Measurements from ENCODE around the gene CDC45.

Gene CDC45

GRCh38 chr22:19554834-19555404, 75.2 kb downstream of the CDC45 start:
- Histone ChIP-seq H3K4me2 (ENCODE audit: low read length) (no peak overlapping the region), H3K27ac (ENCODE audit: low read depth, low read length) (no peak overlapping the region), H3K36me3 (ENCODE audit: control insufficient read depth, low read length) (no peaks in the 10 kb centered on the region), H4K20me1 (ENCODE audit: control insufficient read depth, insufficient read depth, low read depth, low read length) (no peaks in the 10 kb centered on the region), H3K4me1 (ENCODE audit: control insufficient read depth, low read length) (no peaks in the 10 kb centered on the region), H3K79me2 (ENCODE audit: control insufficient read depth, low read length) (no peaks in the 10 kb centered on the region), H3K4me3 (ENCODE audit: low read length) (no peak overlapping the region), H3K27me3 (ENCODE audit: control insufficient read depth, low read length) (0 out of 2 replicates have a peak, but pooled peaks cover 6% of the 10 kb centered on the region), H3K9me3 (ENCODE audit: control insufficient read depth, insufficient read depth, low read length) (0 out of 2 replicates have a peak, but pooled peaks cover 4% of the 10 kb centered on the region), H3K9me2 (replicated peaks; ENCODE audit: control insufficient read depth, low read length) (no peaks in the 10 kb centered on the region), H3F3A (ENCODE audit: control insufficient read depth, insufficient read depth) (no peaks in the 10 kb centered on the region)
- TF ChIP-seq CTCF (IDR thresholded peaks at IDR 0.05; ENCODE audit: low read depth, low read length, poor library complexity, severe bottlenecking): no peak

- H3K4me3 ChIP-seq (ENCODE audit: low read length): no peak overlapping the region
- no peaks in the 10 kb centered on the region for H3K79me2 ChIP-seq (ENCODE audit: control insufficient read depth, low read length)
- H3K9me2 ChIP-seq (replicated peaks; ENCODE audit: control insufficient read depth, low read length): no peaks in the 10 kb centered on the region
- no peaks in the 10 kb centered on the region for H3K36me3 ChIP-seq (ENCODE audit: control insufficient read depth, low read length)
- no peak overlapping the region for H3K4me2 ChIP-seq (ENCODE audit: low read length)
- TF ChIP-seq CTCF (IDR thresholded peaks at IDR 0.05; ENCODE audit: low read depth, low read length, poor library complexity, severe bottlenecking): no peak
- no peak for TF ChIP-seq EZH2phosphoT487 (IDR thresholded peaks at IDR 0.05; ENCODE audit: borderline replicate concordance, low read length)
- 0 out of 2 replicates have a peak, but pooled peaks cover 4% of the 10 kb centered on the region for H3K9me3 ChIP-seq (ENCODE audit: control insufficient read depth, insufficient read depth, low read length)
- H3F3A ChIP-seq (ENCODE audit: control insufficient read depth, insufficient read depth): no peaks in the 10 kb centered on the region
- no peak overlapping the region for H3K27ac ChIP-seq (ENCODE audit: low read depth, low read length)
- 0 out of 2 replicates have a peak, but pooled peaks cover 6% of the 10 kb centered on the region for H3K27me3 ChIP-seq (ENCODE audit: control insufficient read depth, low read length)
- no peaks in the 10 kb centered on the region for H3K4me1 ChIP-seq (ENCODE audit: control insufficient read depth, low read length)
- H4K20me1 ChIP-seq (ENCODE audit: control insufficient read depth, insufficient read depth, low read depth, low read length): no peaks in the 10 kb centered on the region
Measured at GRCh38 chr22:19555651-19556050, 75.9 kb downstream of the CDC45 start.

GRCh38 chr22:19556963-19557545, 77.3 kb downstream of the CDC45 start:
- Histone ChIP-seq H4K20me1 (ENCODE audit: control insufficient read depth, insufficient read depth, low read depth, low read length) (no peaks in the 10 kb centered on the region), H3K9me3 (ENCODE audit: control insufficient read depth, insufficient read depth, low read length) (0 out of 2 replicates have a peak, but pooled peaks cover 4% of the 10 kb centered on the region), H3K27me3 (ENCODE audit: control insufficient read depth, low read length) (0 out of 2 replicates have a peak, but pooled peaks cover 6% of the 10 kb centered on the region), H3K27ac (ENCODE audit: low read depth, low read length) (no peak overlapping the region), H3K4me3 (ENCODE audit: low read length) (no peak overlapping the region), H3K36me3 (ENCODE audit: control insufficient read depth, low read length) (no peaks in the 10 kb centered on the region), H3K4me1 (ENCODE audit: control insufficient read depth, low read length) (no peaks in the 10 kb centered on the region), H3K79me2 (ENCODE audit: control insufficient read depth, low read length) (no peaks in the 10 kb centered on the region), H3K9me2 (replicated peaks; ENCODE audit: control insufficient read depth, low read length) (no peaks in the 10 kb centered on the region), H3K4me2 (ENCODE audit: low read length) (no peak overlapping the region), H3F3A (ENCODE audit: control insufficient read depth, insufficient read depth) (no peaks in the 10 kb centered on the region)
- no peak for TF ChIP-seq CTCF (IDR thresholded peaks at IDR 0.05; ENCODE audit: low read depth, low read length, poor library complexity, severe bottlenecking)
- no peak for TF ChIP-seq EZH2phosphoT487 (IDR thresholded peaks at IDR 0.05; ENCODE audit: borderline replicate concordance, low read length)
